Natural killer cell (primary cell): ENCODE measurements around the gene TMEM8B. TPM values are rescaled to one million over a fixed set of nuclear protein-coding genes. Genes with fewer than 3 reads are reported as not detected.

Experiments used
- ATAC-seq, 3 donors: fragments of 150-1000 bp in 2 of 3; fragments of 200-7000 bp in 1 of 3; cut with Tn5 transposase; 1 replicate in 1 of 3; 2 replicates in 2 of 3; pipeline ENCODE4 v1.10.0; 2021; ENCODE audit warnings: mild to moderate bottlenecking in 2 of 3, moderate library complexity in 2 of 3
- DNase-seq, 2 donors: peaks; one replicate each; pipeline versions ENCODE4 v3.0.0 to v3.0.0-alpha.2; 2013 to 2021; ENCODE audit warnings: mixed read lengths in 1 of 2
- H3K27ac ChIP-seq: one replicate; pipeline ENCODE4 v1.5.1; 2013; ENCODE audit warnings: mild to moderate bottlenecking, low read length
- H3K27me3 ChIP-seq: one replicate; pipeline ENCODE4 v1.6.1; 2013; ENCODE audit warnings: low read length; ENCODE audit not compliant: control insufficient read depth, insufficient read depth
- H3K36me3 ChIP-seq: one replicate; pipeline ENCODE4 v1.6.1; 2013; ENCODE audit warnings: low read length; ENCODE audit not compliant: control insufficient read depth, insufficient read depth
- H3K4me1 ChIP-seq: one replicate; pipeline ENCODE4 v1.6.1; 2013; ENCODE audit warnings: low read length; ENCODE audit not compliant: control insufficient read depth, insufficient read depth
- H3K4me3 ChIP-seq: one replicate; pipeline ENCODE4 v1.5.1; 2013; ENCODE audit warnings: low read length
- H3K9me3 ChIP-seq: one replicate; pipeline ENCODE4 v1.6.1; 2013; ENCODE audit warnings: low read length; ENCODE audit not compliant: control insufficient read depth, insufficient read depth
- H3K27ac Mint-ChIP-seq, 2 donors: one replicate each; pipeline ENCODE4 v1.8.0; 2022; ENCODE audit warnings: mild to moderate bottlenecking in 2 of 2, mixed read lengths in 2 of 2, moderate library complexity in 1 of 2
- H3K27me3 Mint-ChIP-seq, 2 donors: one replicate each; pipeline ENCODE4 v1.8.0; 2022; ENCODE audit warnings: low read depth in 2 of 2, mixed read lengths in 2 of 2
- H3K36me3 Mint-ChIP-seq: one replicate; pipeline ENCODE4 v1.8.0; 2022; ENCODE audit warnings: mixed read lengths
- H3K4me1 Mint-ChIP-seq, 2 donors: one replicate each; pipeline ENCODE4 v1.8.0; 2022; ENCODE audit warnings: mixed read lengths in 2 of 2
- H3K4me3 Mint-ChIP-seq: one replicate; pipeline ENCODE4 v1.8.0; 2022; ENCODE audit warnings: mild to moderate bottlenecking, moderate library complexity, mixed read lengths
- H3K9me3 Mint-ChIP-seq, 2 donors: one replicate each; pipeline ENCODE4 v1.8.0; 2022; ENCODE audit warnings: mixed read lengths in 2 of 2
- WGBS: methylation state at CpG from one replicate; pipeline ENCODE4 v1.1.7; 2013; ENCODE audit warnings: missing lambda C conversion rate; ENCODE audit not compliant: insufficient coverage; 5-methylcytosine and 5-hydroxymethylcytosine counted together
- intact Hi-C: fragments of 100-400 bp; cut with micrococcal nuclease; formaldehyde crosslinking; loops from one replicate; pipeline ENCODE4 v1.14.2; 2022
- total RNA-seq, 4 donors: library from RNA; stranded (reverse); fragments of 120-200 nt in 1 of 4; gene quantifications; one replicate each; pipeline versions ENCODE4 v1.2.3 to v1.2.4, GENCODE V29; 2013 to 2022
- TF ChIP-seq, protein P1 (sequence below): fragments of 200-600 bp; IDR thresholded peaks from one replicate; pipeline ENCODE4 v1.8.0; 2022; ENCODE audit warnings: antibody characterized with exemption

The TMEM8B gene
- total RNA-seq, 3 donors from 2014 or later (not counting 1 experiment from before 2014, with no cell fraction given), result 5.2 to 7.8 (median 5.4) TPM

DNA sequence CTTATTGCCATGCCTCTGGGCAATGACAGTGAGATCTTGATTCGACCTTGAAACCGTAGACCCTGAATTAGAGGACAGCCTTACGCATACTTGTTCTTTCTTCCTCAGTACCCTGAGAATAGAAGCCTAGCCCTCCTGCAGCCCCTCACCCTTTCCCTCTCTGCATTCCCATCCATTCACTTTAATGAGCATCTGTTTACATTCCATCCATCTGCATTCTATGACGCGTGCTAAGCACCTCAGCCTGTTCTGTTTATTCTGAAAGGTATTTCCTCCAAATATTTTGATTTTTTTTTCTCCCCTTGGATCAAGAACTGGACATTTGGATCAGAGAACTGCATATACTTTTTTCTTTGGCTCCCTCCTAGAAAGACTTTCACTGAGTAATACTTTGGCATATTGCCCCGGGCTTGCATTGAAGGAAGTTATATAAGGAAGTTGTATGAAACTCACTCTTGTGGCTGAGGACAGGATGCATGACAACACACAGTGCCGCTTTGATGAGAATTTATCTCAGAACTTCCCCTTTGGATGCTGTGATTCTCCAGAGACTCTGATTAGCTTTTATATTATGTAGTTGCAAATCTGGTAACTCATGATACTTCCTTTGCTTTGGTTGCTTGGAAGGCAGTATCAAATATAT, 15.7 kb downstream of the TMEM8B start:
- Mint-ChIP-seq H3K27me3 (no peaks in the 10 kb centered on the region), H3K27ac (peak overlapping the region in 1 of 2 donors; percentile 52), H3K36me3 (no peaks in the 10 kb centered on the region), H3K4me3 (no peak overlapping the region), H3K9me3 (no peaks in the 10 kb centered on the region), H3K4me1 (peaks cover 6 to 16% of the 10 kb centered on the region in 2 donors)
- WGBS, result 59% methylated on average over 7 of the region's 7 CpGs
- Histone ChIP-seq H3K9me3 (no peaks in the 10 kb centered on the region), H3K27me3 (no peaks in the 10 kb centered on the region), H3K4me3 (no peak overlapping the region), H3K4me1 (peaks cover 36% of the 10 kb centered on the region), H3K36me3 (peaks cover 3% of the 10 kb centered on the region), H3K27ac (no peak overlapping the region)
- TF ChIP-seq, protein P1, sequence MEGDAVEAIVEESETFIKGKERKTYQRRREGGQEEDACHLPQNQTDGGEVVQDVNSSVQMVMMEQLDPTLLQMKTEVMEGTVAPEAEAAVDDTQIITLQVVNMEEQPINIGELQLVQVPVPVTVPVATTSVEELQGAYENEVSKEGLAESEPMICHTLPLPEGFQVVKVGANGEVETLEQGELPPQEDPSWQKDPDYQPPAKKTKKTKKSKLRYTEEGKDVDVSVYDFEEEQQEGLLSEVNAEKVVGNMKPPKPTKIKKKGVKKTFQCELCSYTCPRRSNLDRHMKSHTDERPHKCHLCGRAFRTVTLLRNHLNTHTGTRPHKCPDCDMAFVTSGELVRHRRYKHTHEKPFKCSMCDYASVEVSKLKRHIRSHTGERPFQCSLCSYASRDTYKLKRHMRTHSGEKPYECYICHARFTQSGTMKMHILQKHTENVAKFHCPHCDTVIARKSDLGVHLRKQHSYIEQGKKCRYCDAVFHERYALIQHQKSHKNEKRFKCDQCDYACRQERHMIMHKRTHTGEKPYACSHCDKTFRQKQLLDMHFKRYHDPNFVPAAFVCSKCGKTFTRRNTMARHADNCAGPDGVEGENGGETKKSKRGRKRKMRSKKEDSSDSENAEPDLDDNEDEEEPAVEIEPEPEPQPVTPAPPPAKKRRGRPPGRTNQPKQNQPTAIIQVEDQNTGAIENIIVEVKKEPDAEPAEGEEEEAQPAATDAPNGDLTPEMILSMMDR, result no peak
- DNase-seq (peak in 1 of 2 donors; percentile 77), ATAC-seq (peak; percentile 42 to 78 (median 67))
- intact Hi-C loops, result no loop called here

GRCh38 chr9:35845824-35846771, 17.1 kb downstream of the TMEM8B start:
- Mint-ChIP-seq H3K27me3 (no peaks in the 10 kb centered on the region), H3K9me3 (no peaks in the 10 kb centered on the region), H3K27ac (peak overlapping the region in 1 of 2 donors; percentile 52), H3K36me3 (no peaks in the 10 kb centered on the region), H3K4me1 (peaks cover 6 to 13% of the 10 kb centered on the region in 2 donors), H3K4me3 (no peak overlapping the region)
- TF ChIP-seq, protein P1, result no peak
- Histone ChIP-seq H3K4me1 (peaks cover 36% of the 10 kb centered on the region), H3K27ac (no peak overlapping the region), H3K4me3 (no peak overlapping the region), H3K36me3 (peaks cover 3% of the 10 kb centered on the region), H3K27me3 (no peaks in the 10 kb centered on the region), H3K9me3 (no peaks in the 10 kb centered on the region)
- WGBS, result 70% methylated on average over 52 of the region's 53 CpGs
- ATAC-seq, result no peak
- DNase-seq, result peak in 1 of 2 donors; percentile 12
- intact Hi-C loops, result no loop called here

DNA sequence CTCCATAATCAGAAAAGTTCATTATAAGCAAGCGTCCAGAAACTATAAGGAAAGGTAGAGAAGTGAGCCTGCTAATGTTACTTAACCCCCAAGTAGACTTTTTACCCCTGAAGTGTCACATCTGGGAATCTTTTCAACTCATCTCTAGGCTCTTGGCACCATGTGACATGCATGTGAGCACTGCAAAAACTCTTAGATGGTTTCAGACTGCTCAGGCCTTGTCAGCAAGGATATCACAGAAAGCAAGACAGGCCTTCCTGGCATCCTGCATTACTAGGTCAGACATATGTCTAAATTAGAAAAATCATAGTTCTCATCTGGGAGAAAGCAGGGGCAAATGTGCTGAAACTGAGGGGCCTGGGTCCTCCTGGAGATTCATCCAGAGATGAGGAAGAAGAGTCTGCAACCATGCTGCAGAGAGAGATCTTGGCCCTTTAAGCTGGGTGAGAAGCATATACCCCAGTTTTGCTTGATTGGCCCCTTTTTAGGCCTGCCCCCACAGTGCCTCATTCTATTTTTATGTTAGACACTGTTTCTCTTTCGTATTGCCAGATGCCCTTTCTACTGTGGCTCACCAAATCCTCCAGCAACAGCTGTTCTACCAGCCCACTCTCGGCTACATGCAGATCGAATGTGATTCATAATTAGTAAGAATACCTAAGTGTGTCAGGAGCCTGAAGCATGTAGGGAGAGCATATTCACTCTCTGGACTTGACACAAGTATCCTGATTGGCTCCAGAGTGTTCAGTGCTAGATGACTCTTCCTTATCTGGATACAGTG, 19.0 kb downstream of the TMEM8B start:
- H3K27ac ChIP-seq, result no peak overlapping the region
- Mint-ChIP-seq H3K27ac (peak overlapping the region in 1 of 2 donors; percentile 12), H3K4me1 (peaks cover 6 to 8% of the 10 kb centered on the region in 2 donors), H3K4me3 (no peak overlapping the region), H3K9me3 (no peaks in the 10 kb centered on the region), H3K27me3 (no peaks in the 10 kb centered on the region), H3K36me3 (no peaks in the 10 kb centered on the region)
- H3K9me3 ChIP-seq, result no peaks in the 10 kb centered on the region
- 46% methylated on average over 4 of the region's 4 CpGs for WGBS
- H3K27me3 ChIP-seq, result no peaks in the 10 kb centered on the region
- no peak overlapping the region for H3K4me3 ChIP-seq
- no peak for DNase-seq
- peaks cover 3% of the 10 kb centered on the region for H3K36me3 ChIP-seq
- TF ChIP-seq, protein P1, result no peak
- peak in 1 of 3 donors; percentile 31 for ATAC-seq
- intact Hi-C loops, result no loop called here
- peaks cover 25% of the 10 kb centered on the region for H3K4me1 ChIP-seq
